Esophagus squamous epithelium (tissue), 5 donors: ENCODE data around the gene TAP2. TPM values are rescaled to one million over a fixed set of nuclear protein-coding genes. Genes with fewer than 3 reads are reported as not detected.
A peak's percentile ranks its signal among the peaks of the same experiment; 100 is the strongest.

Experiments
- DNase-seq: peaks from one replicate; lab custom pipeline; 2025; lab: John Stamatoyannopoulos, UW
- H3K27ac ChIP-seq, 4 donors: fragments of 200-600 bp; sonication (generic); one replicate each; pipeline ENCODE4 v1.5.1; 2016 to 2019; ENCODE audit warnings: mild to moderate bottlenecking in 1 of 4
- H3K27me3 ChIP-seq, 4 donors: fragments of 200-600 bp; sonication (generic); 1 replicate in 3 of 4; 2 replicates in 1 of 4; pipeline versions ENCODE4 v1.5.1 to v1.6.0; 2017 to 2021; ENCODE audit warnings: antibody characterized with exemption in 1 of 4
- H3K36me3 ChIP-seq, 3 donors: fragments of 200-600 bp; sonication (generic); one replicate each; pipeline ENCODE4 v1.5.1; 2016 to 2019
- H3K4me1 ChIP-seq, 3 donors: fragments of 200-600 bp; sonication (generic); one replicate each; pipeline ENCODE4 v1.5.1; 2017 to 2019
- H3K4me3 ChIP-seq, 4 donors: fragments of 200-600 bp; sonication (generic); 1 replicate in 3 of 4; 2 replicates in 1 of 4; pipeline ENCODE4 v1.5.1; 2016 to 2019; ENCODE audit warnings: mild to moderate bottlenecking in 2 of 4, moderate library complexity in 1 of 4
- H3K9me3 ChIP-seq, 3 donors: fragments of 200-600 bp; sonication (generic); one replicate each; pipeline ENCODE4 v1.5.1; 2016 to 2019
- CTCF ChIP-seq, 6 experiments: fragments of 450-650 bp in 4 of 6; fragments of 200-600 bp in 2 of 6; sonication (generic) in 2 of 6; IDR thresholded peaks; one replicate each; pipeline ENCODE4 v1.5.1; 2016 to 2019; ENCODE audit warnings: antibody characterized with exemption in 6 of 6, mild to moderate bottlenecking in 4 of 6, moderate library complexity in 4 of 6
- POLR2A ChIP-seq, 4 donors: fragments of 450-650 bp; IDR thresholded peaks; one replicate each; pipeline ENCODE4 v1.6.1; 2017; ENCODE audit warnings: antibody characterized with exemption in 4 of 4, mild to moderate bottlenecking in 4 of 4, moderate library complexity in 3 of 4
- WGBS, 2 donors: methylation state at CpG; one replicate each; pipeline ENCODE4 v1.1.5; 2018; 5-methylcytosine and 5-hydroxymethylcytosine counted together
- intact Hi-C: fragments of 100-400 bp; cut with DNase I; formaldehyde crosslinking; loops from one replicate; pipeline ENCODE4 v1.15.0; 2022
- total RNA-seq, 4 donors: library from RNA; depleted of rRNA; stranded (reverse); fragments of >200 nt; gene quantifications; one replicate each; pipeline ENCODE4 v1.1.0, GENCODE V29; 2016
- donor health status: DM: yes; HTN: yes; CAD: no.

The TAP2 gene
- total RNA-seq, 4 donors from 2014 or later: 25.4 to 28.3 (median 26.7) TPM

- WGBS, 2 donors: 66% methylated on average over 6 to 7 of the region's 7 CpGs
- no peak for TF ChIP-seq CTCF (IDR thresholded peaks at IDR 0.05)
- no peak for TF ChIP-seq POLR2A (IDR thresholded peaks at IDR 0.05)
- Histone ChIP-seq H3K27me3 (no peaks in the 10 kb centered on the region), H3K4me3 (no peak overlapping the region), H3K27ac (no peak overlapping the region), H3K36me3 (peaks cover 19 to 68% (median 26%) of the 10 kb centered on the region in 3 donors), H3K4me1 (peaks cover 0 to 2% (median 0%) of the 10 kb centered on the region in 3 donors), H3K9me3 (no peaks in the 10 kb centered on the region)
- no peak for DNase-seq
- intact Hi-C loops: no loop called here
These were observed 9.0 kb downstream of the TAP2 start for GRCh38 chr6:32829495-32829894.

DNA sequence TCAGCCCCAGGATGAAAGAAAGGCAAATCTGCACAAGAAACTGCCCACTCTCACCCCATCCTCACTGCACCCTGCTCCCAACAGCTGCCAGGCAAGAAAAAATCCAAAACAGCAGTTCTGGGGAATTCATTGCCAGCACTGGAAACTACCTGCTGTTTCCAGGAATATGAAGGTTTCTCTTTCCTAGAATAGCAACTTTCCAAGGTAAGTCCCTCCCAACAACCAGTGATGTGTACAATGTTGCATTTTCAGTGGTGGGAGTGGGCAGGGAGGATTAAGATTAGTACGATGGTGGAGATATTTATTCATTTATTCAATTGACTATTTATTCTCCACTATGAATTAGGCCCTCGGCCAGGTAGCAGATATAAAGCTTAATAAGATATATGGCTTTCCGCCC, 11.5 kb downstream of the TAP2 start:
- no peak for DNase-seq
- H3K4me1 ChIP-seq: peaks cover 0 to 2% (median 0%) of the 10 kb centered on the region in 3 donors
- H3K27ac ChIP-seq: no peak overlapping the region
- WGBS, 2 donors: 65 to 69% methylated on average over 3 of the region's 3 CpGs
- no peaks in the 10 kb centered on the region for H3K9me3 ChIP-seq
- no peaks in the 10 kb centered on the region for H3K27me3 ChIP-seq
- H3K36me3 ChIP-seq: peaks cover 19 to 48% (median 23%) of the 10 kb centered on the region in 3 donors
- intact Hi-C loops: no loop called here
- no peak for TF ChIP-seq CTCF (IDR thresholded peaks at IDR 0.05)
- TF ChIP-seq POLR2A (IDR thresholded peaks at IDR 0.05): no peak
- no peak overlapping the region for H3K4me3 ChIP-seq

- Histone ChIP-seq H3K4me1 (peaks cover 0 to 2% (median 0%) of the 10 kb centered on the region in 3 donors), H3K36me3 (peaks cover 14 to 37% (median 18%) of the 10 kb centered on the region in 3 donors), H3K27me3 (no peaks in the 10 kb centered on the region), H3K9me3 (no peaks in the 10 kb centered on the region), H3K4me3 (no peak overlapping the region), H3K27ac (peak overlapping the region in 2 of 4 donors; percentile 2 to 31)
- intact Hi-C loops: no loop called here
- DNase-seq: no peak
- no peak for TF ChIP-seq POLR2A (IDR thresholded peaks at IDR 0.05)
- TF ChIP-seq CTCF (IDR thresholded peaks at IDR 0.05): peak in 5 of 6 experiments; percentile 14 to 50 (median 30)
- 49 to 55% methylated on average over 2 of the region's 2 CpGs for WGBS, 2 donors
These were observed 12.6 kb downstream of the TAP2 start for GRCh38 chr6:32825966-32826365.

GRCh38 chr6:32819729-32820128, 18.8 kb downstream of the TAP2 start:
- Histone ChIP-seq H3K4me3 (no peak overlapping the region), H3K27me3 (no peaks in the 10 kb centered on the region), H3K27ac (peak overlapping the region; percentile 54 to 71 (median 60)), H3K36me3 (no peaks in the 10 kb centered on the region), H3K9me3 (no peaks in the 10 kb centered on the region), H3K4me1 (peaks cover 9 to 52% (median 11%) of the 10 kb centered on the region in 3 donors)
- no peak for TF ChIP-seq POLR2A (IDR thresholded peaks at IDR 0.05)
- no peak for TF ChIP-seq CTCF (IDR thresholded peaks at IDR 0.05)
- intact Hi-C loops: no loop called here
- WGBS, 2 donors: 19 to 53% methylated on average over 3 of the region's 3 CpGs
- DNase-seq: no peak

DNA sequence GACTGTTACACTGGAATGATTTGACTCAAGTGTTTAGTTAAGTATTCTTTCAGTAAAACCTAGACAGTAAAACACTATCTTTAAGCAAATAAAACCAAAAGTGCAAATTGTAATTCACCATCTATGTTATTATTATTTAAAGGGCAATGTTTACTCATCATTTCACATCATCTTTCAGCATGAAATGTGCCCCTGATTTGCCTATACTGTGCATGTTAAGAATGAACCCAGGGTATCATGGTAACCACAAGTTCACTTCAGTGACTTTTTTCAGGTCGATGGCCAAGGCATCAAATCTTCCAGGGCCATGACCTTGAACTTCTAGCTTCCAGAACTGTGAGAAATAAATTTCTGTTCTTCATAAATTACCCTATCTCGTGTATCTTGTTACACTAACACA, 19.7 kb downstream of the TAP2 start:
- no peaks in the 10 kb centered on the region for H3K36me3 ChIP-seq
- H3K9me3 ChIP-seq: no peaks in the 10 kb centered on the region
- H3K4me3 ChIP-seq: no peak overlapping the region
- no peak for TF ChIP-seq CTCF (IDR thresholded peaks at IDR 0.05)
- TF ChIP-seq POLR2A (IDR thresholded peaks at IDR 0.05): no peak
- peak overlapping the region in 3 of 4 donors; percentile 54 to 71 (median 63) for H3K27ac ChIP-seq
- intact Hi-C loops: no loop called here
- WGBS, 2 donors: 80 to 87% methylated on average over 2 of the region's 2 CpGs
- H3K4me1 ChIP-seq: peaks cover 9 to 57% (median 11%) of the 10 kb centered on the region in 3 donors
- DNase-seq: no peak
- no peaks in the 10 kb centered on the region for H3K27me3 ChIP-seq
